ENCODE results near the gene NAA40.
"Not testable (repeated sequence)": the region's sequence is repeated elsewhere in the genome, so short reads cannot be mapped to it uniquely, and the experiment has no call there.

Gene NAA40

DNA sequence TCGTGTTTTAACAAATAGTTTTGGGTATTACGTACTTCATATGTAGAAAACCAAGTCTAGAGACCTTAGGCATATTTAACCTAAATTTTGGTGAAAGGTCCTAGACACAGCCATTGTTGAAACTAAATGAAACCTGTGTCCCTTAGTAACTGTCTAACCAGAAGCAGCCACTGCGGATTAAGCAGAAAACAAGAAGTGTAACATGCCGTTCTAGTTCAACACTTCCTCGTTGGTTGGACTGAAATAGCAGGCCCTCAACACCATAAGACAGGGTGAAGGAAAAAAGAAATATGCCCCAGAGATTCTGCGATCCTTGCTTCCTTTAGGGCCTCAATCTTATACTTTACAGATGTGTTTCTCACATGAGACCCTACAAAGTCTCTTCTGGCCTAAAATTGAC, 2.0 kb downstream of the NAA40 start:
- no peak for DNase-seq

- DNase-seq = no peak
These were observed 3.1 kb downstream of the NAA40 start for GRCh38 chr11:63941901-63942300.

GRCh38 chr11:63942803-63943202, 4.0 kb downstream of the NAA40 start:
- no peak for DNase-seq

- no peak for DNase-seq
These were observed 6.2 kb downstream of the NAA40 start for GRCh38 chr11:63944987-63945386.

DNA sequence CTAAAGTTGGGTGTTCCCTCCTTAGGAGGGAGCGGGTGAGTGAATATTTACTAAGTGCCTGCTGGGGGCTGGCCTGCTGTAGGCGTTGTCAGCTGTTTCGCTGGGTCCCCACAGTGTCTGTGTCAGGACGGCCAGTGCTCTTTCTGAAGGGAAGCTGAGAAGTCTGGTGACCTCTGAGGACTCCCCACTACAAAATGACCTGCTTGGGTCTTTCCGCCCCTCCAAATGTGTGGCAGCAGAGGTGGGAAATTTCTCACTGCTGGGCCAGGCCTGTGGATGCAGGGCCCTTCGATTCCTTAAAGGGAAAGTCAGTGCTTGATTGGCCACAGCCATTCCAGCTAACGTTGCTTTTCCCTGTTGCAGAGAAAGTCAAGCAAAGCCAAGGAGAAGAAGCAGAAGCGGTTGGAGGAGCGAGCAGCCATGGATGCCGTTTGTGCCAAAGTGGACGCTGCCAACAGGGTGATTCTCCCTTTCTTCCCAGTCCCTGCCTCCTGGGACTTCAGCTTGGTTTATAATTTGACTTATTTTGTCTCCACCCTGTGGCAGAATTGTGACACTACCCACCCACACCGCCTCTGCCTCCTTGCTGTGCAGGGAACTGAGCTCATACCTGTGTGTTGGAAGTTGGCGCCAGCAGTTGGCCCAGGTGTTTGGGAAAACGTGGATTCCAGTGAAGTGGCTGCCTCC, 6.8 kb downstream of the NAA40 start:
- no peak for DNase-seq

DNA sequence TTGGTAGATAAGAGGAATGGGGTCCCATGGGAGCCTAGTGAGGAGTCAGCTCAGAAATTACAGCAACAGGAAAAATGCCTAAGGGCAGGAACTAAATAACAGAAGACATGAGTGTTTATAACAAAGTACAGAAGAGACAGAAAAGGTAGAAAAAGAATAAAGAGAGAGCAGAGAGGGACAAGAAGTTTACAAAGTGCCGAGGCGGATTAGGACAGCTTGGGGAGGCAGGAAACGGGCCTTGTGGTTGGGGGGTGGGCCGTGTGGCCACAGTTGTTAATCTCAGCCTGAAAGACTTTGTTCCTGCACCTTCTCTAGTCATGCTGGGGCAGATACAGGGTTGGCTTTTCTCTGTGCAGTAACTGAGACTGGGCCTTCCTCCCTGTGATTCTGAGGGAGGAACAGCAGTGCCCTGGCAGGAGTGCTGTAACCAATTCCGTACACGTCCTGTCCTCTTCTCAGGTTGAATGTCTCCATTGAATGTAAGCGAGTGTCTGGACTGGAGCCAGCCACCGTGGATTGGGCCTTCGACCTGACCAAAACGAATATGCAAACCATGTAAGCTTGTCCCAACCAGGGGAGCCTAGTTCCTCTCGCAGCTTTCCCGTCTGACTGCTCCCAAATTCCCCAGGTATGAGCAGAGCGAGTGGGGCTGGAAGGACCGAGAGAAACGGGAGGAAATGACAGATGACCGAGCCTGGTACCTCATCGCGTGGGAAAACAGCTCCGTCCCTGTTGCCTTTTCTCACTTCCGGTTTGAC, 13.2 kb downstream of the NAA40 start:
- no peak for DNase-seq

- no peak for DNase-seq
These were observed 13.8 kb downstream of the NAA40 start for GRCh38 chr11:63952570-63952969.

- no peak for DNase-seq
These were observed 19.2 kb downstream of the NAA40 start for GRCh38 chr11:63958008-63958407.

- DNase-seq = peak; percentile 59
These were observed 23.0 kb downstream of the NAA40 start for GRCh38 chr11:63961608-63962412.

DNA sequence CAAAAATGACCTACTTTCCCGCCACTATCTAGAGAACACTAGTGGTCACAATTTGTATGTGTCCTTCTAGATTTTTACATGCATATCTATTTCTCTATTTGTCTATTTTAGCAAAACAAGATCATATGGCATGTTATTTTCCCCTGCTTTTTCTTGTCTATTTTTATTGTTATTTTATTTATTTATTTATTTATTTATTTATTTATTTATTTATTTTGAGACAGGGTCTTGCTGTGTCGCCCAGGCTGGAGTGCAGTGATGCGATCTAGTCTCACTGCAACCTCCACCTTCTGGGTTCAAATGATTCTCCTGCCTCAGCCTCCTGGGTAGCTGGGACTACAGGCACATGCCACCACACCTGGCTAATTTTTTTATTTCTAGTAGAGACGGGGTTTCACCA, 25.1 kb downstream of the NAA40 start:
- DNase-seq = not testable (repeated sequence)

DNA sequence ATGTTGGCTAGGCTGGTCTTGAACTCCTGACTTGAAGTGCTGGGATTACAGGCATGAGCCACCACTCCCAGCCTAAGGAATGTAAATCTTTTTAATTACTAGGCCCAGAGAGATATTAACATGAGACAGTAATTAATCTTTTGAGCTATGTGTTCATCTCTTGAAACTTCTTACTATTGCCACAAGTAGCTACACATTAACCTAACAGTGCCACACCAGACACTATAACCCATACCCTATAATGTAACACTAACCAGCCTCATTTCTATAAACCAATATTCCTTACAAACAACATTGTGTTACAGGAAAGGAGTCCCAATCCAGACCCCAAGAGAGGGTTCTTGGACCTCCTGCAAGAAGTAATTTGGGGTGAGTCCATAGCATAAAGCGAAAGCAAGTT, 27.6 kb downstream of the NAA40 start:
- DNase-seq = no peak

DNA sequence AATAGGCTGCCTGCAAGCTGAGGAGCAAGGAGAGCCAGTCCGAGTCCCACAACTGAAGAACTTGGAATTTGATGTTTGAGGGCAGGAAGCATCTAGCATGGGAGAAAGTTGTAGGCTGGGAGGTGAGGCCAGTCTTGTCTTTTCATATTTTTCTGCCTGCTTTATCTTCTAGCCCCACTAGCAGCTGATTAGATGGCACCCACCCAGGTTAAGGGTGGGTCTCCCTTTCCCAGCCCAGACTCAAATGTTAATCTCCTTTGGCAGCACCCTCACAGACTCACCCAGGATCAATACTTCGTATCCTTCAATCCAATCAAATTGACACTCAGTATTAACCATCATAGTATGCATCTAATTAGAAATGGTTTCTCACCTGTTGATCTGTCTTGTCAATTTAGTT, 30.7 kb downstream of the NAA40 start:
- DNase-seq = no peak

DNA sequence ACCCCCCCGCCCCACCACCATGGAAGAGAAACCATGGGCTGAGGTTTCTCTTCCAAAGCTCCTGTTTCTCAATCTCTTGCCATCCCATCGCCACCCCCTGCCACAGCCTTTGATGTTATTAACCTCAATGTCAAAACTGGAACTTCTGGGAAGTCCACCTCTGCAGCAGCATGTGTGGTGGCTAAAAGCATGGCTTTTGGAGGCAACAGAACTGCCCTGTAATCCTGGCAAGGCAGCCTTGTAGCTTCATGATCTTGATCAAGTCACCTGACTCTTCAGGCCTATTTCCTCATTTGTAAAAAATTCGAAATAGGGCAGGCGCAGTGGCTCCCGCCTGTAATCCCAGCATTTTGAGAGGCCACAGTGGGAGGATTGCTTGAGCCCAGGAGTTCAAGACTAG, 32.1 kb downstream of the NAA40 start:
- DNase-seq = no peak

- not testable (repeated sequence) for DNase-seq
These were observed 35.1 kb downstream of the NAA40 start for GRCh38 chr11:63973912-63974258.

- peak; percentile 94 for DNase-seq
These were observed 35.7 kb downstream of the NAA40 start, which contains the start of gene COX8A for GRCh38 chr11:63974259-63975143. Gene COX8A, plus strand, starts transcription at chr11:63974620. Its CDS starts 61 bp downstream, at chr11:63974681.

DNA sequence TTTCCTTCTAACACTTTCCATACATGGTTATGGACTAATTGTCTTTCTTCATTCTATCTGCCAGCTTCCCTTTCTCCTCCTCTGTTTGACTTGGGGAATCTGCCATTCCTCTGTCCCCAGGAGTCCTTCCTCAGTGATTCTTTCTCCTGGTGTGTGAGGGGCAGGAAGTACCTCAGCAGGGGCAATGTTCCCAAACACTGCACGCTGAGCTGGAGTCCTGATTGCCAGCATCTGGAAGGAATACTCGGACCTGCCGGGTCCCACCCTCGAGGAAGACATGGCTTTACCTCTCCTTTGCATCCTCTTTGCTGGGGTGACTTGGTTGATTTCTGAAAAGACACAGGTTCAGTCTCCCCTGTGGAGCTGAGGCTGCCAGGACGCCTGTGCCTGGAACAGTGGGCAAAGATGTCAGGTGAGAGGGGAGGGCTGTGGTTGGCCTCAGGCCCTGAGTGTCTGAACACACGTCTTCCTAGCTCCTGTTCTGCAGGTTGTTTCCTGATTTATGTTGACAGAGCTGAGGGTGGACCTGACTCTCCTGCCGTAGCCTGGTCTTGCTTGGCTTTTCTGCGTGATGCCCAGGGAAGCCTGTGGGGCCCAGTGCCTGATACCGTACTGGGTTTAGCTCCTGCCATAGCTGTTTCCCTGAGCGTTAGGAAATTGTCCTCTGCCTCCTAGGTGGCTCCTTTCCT, 39.9 kb downstream of the NAA40 start:
- no peak for DNase-seq

- no peak for DNase-seq
These were observed 40.6 kb downstream of the NAA40 start for GRCh38 chr11:63979426-63979825.

GRCh38 chr11:63985812-63986155, 47.0 kb downstream of the NAA40 start:
- no peak for DNase-seq

DNA sequence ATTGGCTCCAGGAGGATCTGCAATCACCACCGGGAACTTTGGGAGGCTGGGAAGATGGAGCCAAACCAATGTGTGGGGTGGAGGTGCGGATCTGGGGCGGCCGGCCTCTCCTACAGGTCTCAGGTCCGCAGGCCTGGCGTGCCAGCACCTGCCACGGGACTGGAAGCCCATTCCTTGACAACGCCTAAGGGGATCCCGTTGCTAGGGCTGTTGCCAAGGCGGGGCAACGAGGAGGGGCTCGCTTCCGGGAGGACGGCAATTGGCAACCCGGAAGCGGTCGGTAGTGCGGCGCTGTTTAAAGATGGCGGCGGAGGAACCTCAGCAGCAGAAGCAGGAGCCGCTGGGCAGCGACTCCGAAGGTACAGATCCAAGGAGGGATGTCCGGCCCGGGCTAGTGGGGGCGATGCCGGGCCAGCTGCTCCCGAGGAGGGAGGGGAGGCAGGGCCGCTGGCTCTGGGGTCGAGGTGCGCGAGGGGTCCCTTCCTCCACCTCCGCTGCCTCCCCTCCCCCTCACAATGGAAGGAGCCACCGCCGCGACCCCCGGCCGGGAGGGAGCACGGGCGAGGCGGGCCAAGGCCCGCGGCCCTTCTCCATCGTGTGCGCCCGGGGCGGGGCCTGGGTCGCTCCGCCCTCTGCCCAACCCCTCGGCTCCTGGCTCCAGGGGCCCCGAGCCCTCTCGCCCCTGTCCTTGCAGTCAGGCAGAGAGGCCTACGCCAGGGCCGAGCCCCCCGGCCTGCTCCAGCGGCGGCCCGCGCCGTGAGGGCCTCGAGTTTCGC, 47.5 kb downstream of the NAA40 start, which contains the start of gene OTUB1:
Gene OTUB1, plus strand, starts transcription at position 283 of the 776 bp plus-strand sequence. Its CDS starts 19 bp downstream, at position 302.
- peak; percentile 85 for DNase-seq

DNA sequence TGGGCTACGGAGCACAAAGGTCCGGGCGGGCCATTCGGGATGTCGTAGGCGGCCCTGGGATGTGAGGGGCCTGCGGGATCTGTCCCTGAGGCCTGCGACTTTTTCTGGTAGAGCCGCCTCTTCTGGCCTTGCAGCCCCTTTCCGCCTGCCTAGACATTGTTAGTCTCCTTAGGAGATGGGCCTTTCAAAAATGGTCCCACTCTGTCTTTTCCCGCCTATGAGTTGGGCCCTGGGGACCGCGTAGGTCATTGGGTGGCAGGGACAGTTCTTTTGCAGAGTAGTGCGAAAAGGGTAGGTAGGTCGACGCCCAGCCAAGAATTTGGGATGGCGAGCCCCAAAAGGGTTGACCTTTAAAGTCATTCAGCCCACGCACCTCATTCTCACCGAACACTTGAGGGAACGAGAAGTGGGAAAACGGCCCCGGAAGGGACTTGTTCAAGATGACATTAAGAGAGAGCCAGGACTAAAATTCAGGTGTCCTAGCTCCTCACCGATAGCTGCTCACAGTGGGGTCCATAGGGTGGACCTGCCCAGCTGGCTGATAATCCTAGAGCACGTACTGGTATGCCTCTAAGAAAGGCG, 48.2 kb downstream of the NAA40 start:
- DNase-seq = no peak

DNA sequence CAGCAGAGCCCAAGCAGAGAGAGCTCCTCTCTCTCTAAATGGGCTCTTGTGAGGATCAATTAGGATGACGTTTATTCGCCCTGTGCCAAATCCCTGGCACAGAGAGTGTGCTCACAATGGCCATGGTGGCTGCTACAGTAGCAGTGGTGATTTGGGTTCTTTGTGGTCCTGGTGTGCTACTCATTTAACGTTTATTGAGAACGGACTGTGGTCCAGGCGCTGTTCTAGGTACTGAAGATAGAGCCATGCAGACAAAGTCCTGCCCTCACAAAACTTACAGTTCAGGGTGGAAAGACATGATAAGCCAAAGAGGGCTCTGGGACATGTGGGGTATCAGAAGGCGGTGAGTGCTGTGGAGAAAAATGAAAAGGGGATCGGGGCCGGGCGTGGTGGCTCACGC, 52.8 kb downstream of the NAA40 start:
- no peak for DNase-seq
